WTC11 (cell line): ENCODE results near the gene MANBA.

ENCODE experiments used
- AR ChIP-seq: fragments of 250-450 bp; sonication (Bioruptor Pico); IDR thresholded peaks from 2 replicates; pipeline ENCODE4 v1.9.0; 2021; ENCODE audit warnings: mild to moderate bottlenecking
- ARID4B ChIP-seq: sonication (generic); formaldehyde crosslinking; IDR thresholded peaks from 2 replicates; pipeline ENCODE4 v1.8.0; 2023; ENCODE audit warnings: missing genetic modification reagents, mild to moderate bottlenecking, borderline replicate concordance
- ATF6 ChIP-seq: sonication (generic); formaldehyde crosslinking; IDR thresholded peaks from 2 replicates; pipeline ENCODE4 v1.8.1; 2023; ENCODE audit warnings: mild to moderate bottlenecking, missing genetic modification reagents
- CBFB ChIP-seq: sonication (generic); formaldehyde crosslinking; IDR thresholded peaks from 2 replicates; pipeline ENCODE4 v1.8.1; 2022; ENCODE audit warnings: mild to moderate bottlenecking, low read depth, missing genetic modification reagents
- CREB1 ChIP-seq: sonication (generic); formaldehyde crosslinking; IDR thresholded peaks from 2 replicates; pipeline ENCODE4 v1.8.0; 2023; ENCODE audit warnings: mild to moderate bottlenecking, missing genetic modification reagents
- CTCF ChIP-seq: fragments of 200-600 bp; IDR thresholded peaks from 2 replicates; pipeline ENCODE4 v1.8.0; 2022; ENCODE audit warnings: antibody characterized with exemption
- KAT7 ChIP-seq: sonication (generic); formaldehyde crosslinking; IDR thresholded peaks from 2 replicates; pipeline ENCODE4 v1.8.1; 2023; ENCODE audit warnings: missing genetic modification reagents, mild to moderate bottlenecking, borderline replicate concordance
- MYBL2 ChIP-seq: sonication (generic); formaldehyde crosslinking; IDR thresholded peaks from 2 replicates; pipeline ENCODE4 v1.8.1; 2023; ENCODE audit warnings: mild to moderate bottlenecking, moderate library complexity, missing genetic modification reagents
- NFATC4 ChIP-seq: fragments of 250-450 bp; sonication (Bioruptor Pico); IDR thresholded peaks from 2 replicates; pipeline ENCODE4 v1.9.0; 2021; ENCODE audit warnings: mild to moderate bottlenecking
- PREB ChIP-seq: sonication (generic); formaldehyde crosslinking; IDR thresholded peaks from 2 replicates; pipeline ENCODE4 v1.8.1; 2022; ENCODE audit warnings: mild to moderate bottlenecking, missing genetic modification reagents, moderate library complexity, borderline replicate concordance
- SMAD4 ChIP-seq: sonication (generic); formaldehyde crosslinking; IDR thresholded peaks from 2 replicates; pipeline ENCODE4 v1.8.0; 2022; ENCODE audit warnings: mild to moderate bottlenecking, missing genetic modification reagents
- TCF7 ChIP-seq: sonication (generic); formaldehyde crosslinking; IDR thresholded peaks from 2 replicates; pipeline ENCODE4 v1.8.0; 2022; ENCODE audit warnings: mild to moderate bottlenecking, low read depth, missing genetic modification reagents, moderate library complexity
- USF2 ChIP-seq: sonication (generic); formaldehyde crosslinking; IDR thresholded peaks from 2 replicates; pipeline ENCODE4 v1.8.1; 2023; ENCODE audit warnings: mild to moderate bottlenecking, missing genetic modification reagents, moderate library complexity
- ZNF219 ChIP-seq: sonication (generic); formaldehyde crosslinking; IDR thresholded peaks from 2 replicates; pipeline ENCODE4 v1.8.0; 2023; ENCODE audit warnings: missing genetic modification reagents, mild to moderate bottlenecking, borderline replicate concordance

- TF ChIP-seq CTCF (no peak), USF2 (CRISPR knock-in tag) (no peak), AR (CRISPR knock-in tag) (no peak), CBFB (CRISPR knock-in tag) (no peak), KAT7 (CRISPR knock-in tag) (no peak), NFATC4 (CRISPR knock-in tag) (no peak), CREB1 (CRISPR knock-in tag) (no peak), SMAD4 (CRISPR knock-in tag) (no peak), TCF7 (CRISPR knock-in tag) (no peak), ZNF219 (CRISPR knock-in tag) (no peak), ATF6 (CRISPR knock-in tag) (no peak), MYBL2 (CRISPR knock-in tag) (no peak), PREB (CRISPR knock-in tag) (no peak), ARID4B (CRISPR knock-in tag) (no peak)
These were observed 118.0 kb downstream of the MANBA start for GRCh38 chr4:102642631-102643298.
